ENCODE measurements around the gene PRKX. TPM values are rescaled to one million over a fixed set of nuclear protein-coding genes. Genes with fewer than 3 reads are reported as not detected.
A peak's percentile ranks its signal among the peaks of the same experiment; 100 is the strongest.

The PRKX gene
- total and polyA plus RNA-seq, 2 of the 4 experiments (the other 2 are of a cell fraction): 7.2 to 14.9 TPM

- no peak overlapping the region for H3K23ac ChIP-seq (ENCODE audit: low read depth, low read length)
- no peaks in the 10 kb centered on the region for H3K79me1 ChIP-seq (ENCODE audit: low read depth in 1 of 2, low read length in 2 of 2)
- no peak overlapping the region for H4K8ac ChIP-seq (ENCODE audit: low read depth in 2 of 2, low read length in 2 of 2)
- H2BK20ac ChIP-seq (ENCODE audit: low read depth, low read length): no peak overlapping the region
- H2AFZ ChIP-seq (replicated peaks; ENCODE audit: low read length, poor library complexity): no peak overlapping the region
- H2AK9ac ChIP-seq (replicated peaks; ENCODE audit: low read depth, low read length, poor library complexity): no peak overlapping the region
- H3K9me1 ChIP-seq (ENCODE audit: insufficient read depth, low read length): no peaks in the 10 kb centered on the region
- H3K14ac ChIP-seq (replicated peaks; ENCODE audit: low read depth, low read length): no peak overlapping the region
- H4K91ac ChIP-seq (ENCODE audit: insufficient read depth, low read depth, low read length): no peak overlapping the region
- peaks cover 2% of the 10 kb centered on the region; the same call in 1 of the 2 replicates for H3K4me1 ChIP-seq (ENCODE audit: control insufficient read depth, insufficient read depth, low read length)
- H3K18ac ChIP-seq (ENCODE audit: low read depth, low read length): no peak overlapping the region
- no peak overlapping the region for H2BK15ac ChIP-seq (ENCODE audit: low read depth, low read length)
- dilution Hi-C loops (cut with HindIII; ENCODE audit: low sequenced_read_pairs, unreplicated experiment): no loop called here
- no peaks in the 10 kb centered on the region for H3K27me3 ChIP-seq (ENCODE audit: control insufficient read depth, insufficient read depth, low read length)
- H3K9me3 ChIP-seq (ENCODE audit: control insufficient read depth, insufficient read depth, low read length): no peaks in the 10 kb centered on the region
- no peaks in the 10 kb centered on the region for H4K20me1 ChIP-seq (ENCODE audit: insufficient read depth, low read length)
- no peak overlapping the region for H3K4me3 ChIP-seq (ENCODE audit: insufficient read depth, low read depth, low read length)
- no peak overlapping the region for H3K56ac ChIP-seq (ENCODE audit: extremely low read depth, insufficient read depth, low read length)
- H3K4ac ChIP-seq (ENCODE audit: low read depth, low read length): no peak overlapping the region
- H3K4me2 ChIP-seq (ENCODE audit: low read depth, low read length): no peak overlapping the region
- ChIA-PET POLR2A (ENCODE audit: unreplicated experiment) (no interaction called here), CTCF (no interaction called here)
- H3K9ac ChIP-seq (ENCODE audit: low read depth, low read length): no peak overlapping the region
- no TSS peak for BruUV-seq (replicated peaks)
- in situ Hi-C loops (cut with MboI; ENCODE audit: low sequenced_read_pairs): no loop called here
- WGBS, 2 experiments (ENCODE audit: extremely low coverage in 2 of 2, insufficient read length in 1 of 2): 50% methylated on average over 1 of the region's 4 CpGs; no CpG with 5 or more reads in 1 of the 2 experiments
- H2BK5ac ChIP-seq (ENCODE audit: low read depth, low read length, poor library complexity, severe bottlenecking): peak overlapping the region; percentile 42
- H2BK120ac ChIP-seq (ENCODE audit: low read depth, low read length): no peak overlapping the region
- intact Hi-C loops (cut with micrococcal nuclease): no loop called here
- TF ChIP-seq RFX5 (IDR thresholded peaks at IDR 0.05; ENCODE audit: low read depth, low read length): no peak
- TF ChIP-seq POLR2A (IDR thresholded peaks at IDR 0.05; ENCODE audit: low read depth, low read length): no peak
- ATAC-seq (ENCODE audit: low read depth): peak; percentile 98
- H3K27ac ChIP-seq (ENCODE audit: insufficient read depth, low read length): peak overlapping the region; percentile 57; the same call in 1 of the 2 replicates
- peaks cover 4% of the 10 kb centered on the region; the same call in 1 of the 2 replicates for H3K36me3 ChIP-seq (ENCODE audit: control insufficient read depth, insufficient read depth, low read length)
- H2AK5ac ChIP-seq (ENCODE audit: low read depth, low read length): no peak overlapping the region
- DNase-seq: peak; percentile 88
- no peak overlapping the region for H4K5ac ChIP-seq (ENCODE audit: low read depth, low read length)
Observed at GRCh38 chrX:3609810-3610209, 103.6 kb downstream of the PRKX start.
